ENCODE measurements around the gene RPS6KA5.
"Not testable (repeated sequence)": the region's sequence is repeated elsewhere in the genome, so short reads cannot be mapped to it uniquely, and the experiment has no call there.

Gene RPS6KA5

DNA sequence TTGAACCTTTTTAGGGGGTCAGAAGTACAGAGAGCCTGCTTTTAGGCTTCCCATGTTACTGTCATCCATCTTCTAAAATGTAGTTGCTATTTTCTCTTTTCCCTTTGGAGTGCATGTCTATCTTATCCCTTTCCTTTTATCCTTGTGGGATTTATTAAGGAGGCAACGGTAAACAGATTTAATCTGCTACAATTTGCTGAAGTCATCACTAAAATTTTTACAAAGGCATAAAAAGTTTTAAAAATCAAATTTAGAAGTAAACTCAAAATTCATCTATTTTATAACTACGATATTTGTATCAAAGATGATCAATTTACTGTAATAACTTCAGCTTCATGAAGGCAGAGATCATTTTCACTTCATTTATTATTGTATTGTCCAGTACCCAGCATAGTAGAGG, 118.7 kb downstream of the RPS6KA5 start:
- Histone ChIP-seq H2AFZ (ENCODE audit: low read length) (no peak overlapping the region), H3K9ac (ENCODE audit: low read length) (no peak overlapping the region), H4K20me1 (ENCODE audit: insufficient read depth, low read length) (no peaks in the 10 kb centered on the region), H3K36me3 (replicated peaks; ENCODE audit: insufficient read depth, low read length) (no peaks in the 10 kb centered on the region), H3K9me3 (replicated peaks; ENCODE audit: insufficient read depth, low read length) (no peaks in the 10 kb centered on the region), H3K4me2 (ENCODE audit: low read depth, low read length) (no peak overlapping the region), H3K4me3 (ENCODE audit: low read length) (no peak overlapping the region), H3K9me2 (replicated peaks; ENCODE audit: insufficient read depth, low read length) (no peaks in the 10 kb centered on the region), H3K79me2 (ENCODE audit: low read length) (no peaks in the 10 kb centered on the region), H3K27ac (ENCODE audit: low read length) (no peak overlapping the region), H3K4me1 (ENCODE audit: low read length) (no peaks in the 10 kb centered on the region), H3K27me3 (replicated peaks; ENCODE audit: insufficient read depth, low read length) (no peaks in the 10 kb centered on the region), H3F3A (ENCODE audit: insufficient read depth, low read length) (no peaks in the 10 kb centered on the region)
- TF ChIP-seq, protein P1, sequence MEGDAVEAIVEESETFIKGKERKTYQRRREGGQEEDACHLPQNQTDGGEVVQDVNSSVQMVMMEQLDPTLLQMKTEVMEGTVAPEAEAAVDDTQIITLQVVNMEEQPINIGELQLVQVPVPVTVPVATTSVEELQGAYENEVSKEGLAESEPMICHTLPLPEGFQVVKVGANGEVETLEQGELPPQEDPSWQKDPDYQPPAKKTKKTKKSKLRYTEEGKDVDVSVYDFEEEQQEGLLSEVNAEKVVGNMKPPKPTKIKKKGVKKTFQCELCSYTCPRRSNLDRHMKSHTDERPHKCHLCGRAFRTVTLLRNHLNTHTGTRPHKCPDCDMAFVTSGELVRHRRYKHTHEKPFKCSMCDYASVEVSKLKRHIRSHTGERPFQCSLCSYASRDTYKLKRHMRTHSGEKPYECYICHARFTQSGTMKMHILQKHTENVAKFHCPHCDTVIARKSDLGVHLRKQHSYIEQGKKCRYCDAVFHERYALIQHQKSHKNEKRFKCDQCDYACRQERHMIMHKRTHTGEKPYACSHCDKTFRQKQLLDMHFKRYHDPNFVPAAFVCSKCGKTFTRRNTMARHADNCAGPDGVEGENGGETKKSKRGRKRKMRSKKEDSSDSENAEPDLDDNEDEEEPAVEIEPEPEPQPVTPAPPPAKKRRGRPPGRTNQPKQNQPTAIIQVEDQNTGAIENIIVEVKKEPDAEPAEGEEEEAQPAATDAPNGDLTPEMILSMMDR (IDR thresholded peaks at IDR 0.05; ENCODE audit: low read length), result no peak
- TF ChIP-seq EZH2 (optimal IDR thresholded peaks at IDR 0.05; ENCODE audit: low read depth, low read length) (no peak), EZH2phosphoT487 (IDR thresholded peaks at IDR 0.05; ENCODE audit: low read length) (no peak)
- DNase-seq, result no peak

DNA sequence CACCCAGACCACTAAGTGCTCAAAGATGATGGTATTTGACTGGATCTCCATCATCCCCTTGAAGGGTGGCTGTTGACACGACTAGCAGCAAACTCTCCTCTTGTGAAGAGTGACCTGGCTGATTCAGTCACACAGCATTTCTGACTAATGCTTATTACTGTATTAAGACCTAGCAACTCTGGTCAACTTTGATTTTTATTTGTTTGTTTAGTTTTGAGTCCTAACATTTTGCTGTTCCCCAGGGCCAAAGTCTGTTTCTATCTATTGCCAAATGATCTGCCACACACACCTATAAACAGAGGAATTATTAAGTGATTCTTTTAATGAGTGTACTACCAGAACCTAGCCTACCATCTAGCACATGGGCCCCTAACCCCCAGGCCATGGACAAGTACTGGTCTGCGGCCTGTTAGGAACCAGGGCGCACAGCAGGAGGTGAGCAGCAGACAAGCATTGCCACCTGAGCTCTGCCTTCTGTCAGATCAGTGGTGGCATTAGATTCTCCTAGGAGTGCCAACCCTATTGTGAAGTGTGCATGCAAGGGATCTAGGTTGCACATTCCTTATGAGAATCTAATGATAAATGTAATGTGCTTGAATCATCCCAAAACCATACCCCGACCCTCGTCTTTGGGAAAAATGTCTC, 120.0 kb downstream of the RPS6KA5 start:
- Histone ChIP-seq H3K9me3 (replicated peaks; ENCODE audit: insufficient read depth, low read length) (no peaks in the 10 kb centered on the region), H3F3A (ENCODE audit: insufficient read depth, low read length) (no peaks in the 10 kb centered on the region), H3K9ac (ENCODE audit: low read length) (no peak overlapping the region), H3K4me3 (ENCODE audit: low read length) (no peak overlapping the region), H4K20me1 (ENCODE audit: insufficient read depth, low read length) (no peaks in the 10 kb centered on the region), H3K9me2 (replicated peaks; ENCODE audit: insufficient read depth, low read length) (no peaks in the 10 kb centered on the region), H3K4me2 (ENCODE audit: low read depth, low read length) (no peak overlapping the region), H3K4me1 (ENCODE audit: low read length) (no peaks in the 10 kb centered on the region), H3K27me3 (replicated peaks; ENCODE audit: insufficient read depth, low read length) (no peaks in the 10 kb centered on the region), H3K36me3 (replicated peaks; ENCODE audit: insufficient read depth, low read length) (no peaks in the 10 kb centered on the region), H2AFZ (ENCODE audit: low read length) (no peak overlapping the region), H3K79me2 (ENCODE audit: low read length) (no peaks in the 10 kb centered on the region), H3K27ac (ENCODE audit: low read length) (no peak overlapping the region)
- TF ChIP-seq EZH2 (optimal IDR thresholded peaks at IDR 0.05; ENCODE audit: low read depth, low read length) (no peak), EZH2phosphoT487 (IDR thresholded peaks at IDR 0.05; ENCODE audit: low read length) (no peak)
- TF ChIP-seq, protein P1 (IDR thresholded peaks at IDR 0.05; ENCODE audit: low read length), result no peak
- no peak for DNase-seq

DNA sequence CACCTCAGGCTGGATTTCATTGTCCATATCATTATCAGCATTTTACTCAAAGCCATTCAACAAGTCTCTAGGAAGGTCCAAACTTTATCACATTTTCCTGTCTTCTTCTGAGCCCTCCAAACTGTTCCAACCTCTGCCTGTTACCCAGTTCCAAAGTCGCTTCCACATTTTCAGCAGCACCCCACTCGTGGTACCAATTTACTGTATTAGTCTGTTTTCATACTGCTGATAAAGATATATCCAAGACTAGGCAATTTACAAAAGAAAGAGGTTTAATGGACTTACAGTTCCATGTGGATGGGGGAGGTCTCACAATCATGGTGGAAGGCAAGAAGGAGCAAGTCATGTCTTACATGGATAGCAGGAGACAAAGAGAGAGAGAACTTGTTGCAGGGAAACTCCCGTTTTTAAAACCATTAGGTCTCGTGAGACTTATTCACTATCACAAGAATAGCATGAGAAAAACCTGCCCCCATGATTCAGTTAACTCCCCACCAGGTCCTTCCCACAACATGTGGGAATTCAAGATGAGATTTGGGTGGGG, 121.1 kb downstream of the RPS6KA5 start:
- not testable (repeated sequence) for H3K79me2 ChIP-seq (ENCODE audit: low read length); H3K9ac ChIP-seq (ENCODE audit: low read length); H3K4me2 ChIP-seq (ENCODE audit: low read depth, low read length); H3K9me3 ChIP-seq (replicated peaks; ENCODE audit: insufficient read depth, low read length); H4K20me1 ChIP-seq (ENCODE audit: insufficient read depth, low read length); H3F3A ChIP-seq (ENCODE audit: insufficient read depth, low read length); H3K4me3 ChIP-seq (ENCODE audit: low read length); H3K4me1 ChIP-seq (ENCODE audit: low read length); DNase-seq; H3K27me3 ChIP-seq (replicated peaks; ENCODE audit: insufficient read depth, low read length); H3K27ac ChIP-seq (ENCODE audit: low read length); H2AFZ ChIP-seq (ENCODE audit: low read length); H3K9me2 ChIP-seq (replicated peaks; ENCODE audit: insufficient read depth, low read length); H3K36me3 ChIP-seq (replicated peaks; ENCODE audit: insufficient read depth, low read length)

DNA sequence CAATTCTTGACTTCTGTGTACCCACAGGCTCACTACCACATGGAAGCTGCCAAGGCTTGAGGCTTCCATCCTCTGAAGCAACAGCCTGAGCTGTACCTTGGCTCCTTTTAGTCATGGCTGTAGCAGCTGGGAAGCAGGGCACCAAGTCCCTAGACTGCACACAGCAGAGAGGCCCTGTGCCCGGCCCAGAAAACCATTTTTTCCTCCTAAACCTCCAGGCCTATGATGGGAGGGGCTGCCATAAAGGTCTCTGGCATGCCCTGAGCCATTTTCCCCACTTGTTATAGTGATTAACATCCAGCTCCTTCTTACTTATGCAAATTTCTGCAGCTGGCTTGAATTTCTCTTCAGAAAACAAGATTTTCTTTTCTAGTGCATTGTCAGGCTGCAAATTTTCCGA, 121.8 kb downstream of the RPS6KA5 start:
- Histone ChIP-seq H3K9me2 (replicated peaks; ENCODE audit: insufficient read depth, low read length) (no peaks in the 10 kb centered on the region), H2AFZ (ENCODE audit: low read length) (no peak overlapping the region), H3K9me3 (replicated peaks; ENCODE audit: insufficient read depth, low read length) (no peaks in the 10 kb centered on the region), H3K4me3 (ENCODE audit: low read length) (no peak overlapping the region), H3F3A (ENCODE audit: insufficient read depth, low read length) (no peaks in the 10 kb centered on the region), H3K4me1 (ENCODE audit: low read length) (no peaks in the 10 kb centered on the region), H4K20me1 (ENCODE audit: insufficient read depth, low read length) (no peaks in the 10 kb centered on the region), H3K27me3 (replicated peaks; ENCODE audit: insufficient read depth, low read length) (no peaks in the 10 kb centered on the region), H3K79me2 (ENCODE audit: low read length) (no peaks in the 10 kb centered on the region), H3K9ac (ENCODE audit: low read length) (no peak overlapping the region), H3K4me2 (ENCODE audit: low read depth, low read length) (no peak overlapping the region), H3K27ac (ENCODE audit: low read length) (no peak overlapping the region), H3K36me3 (replicated peaks; ENCODE audit: insufficient read depth, low read length) (no peaks in the 10 kb centered on the region)
- no peak for DNase-seq
- TF ChIP-seq, protein P1 (IDR thresholded peaks at IDR 0.05; ENCODE audit: low read length), result no peak
- no peak for TF ChIP-seq EZH2 (optimal IDR thresholded peaks at IDR 0.05; ENCODE audit: low read depth, low read length)
- no peak for TF ChIP-seq EZH2phosphoT487 (IDR thresholded peaks at IDR 0.05; ENCODE audit: low read length)
